ENCODE results near the gene VSTM4. TPM values are rescaled to one million over a fixed set of nuclear protein-coding genes. Genes with fewer than 3 reads are reported as not detected.

The VSTM4 gene
- total RNA-seq, 4 donors from 2014 or later: 10.0 to 21.4 (median 12.6) TPM

DNA sequence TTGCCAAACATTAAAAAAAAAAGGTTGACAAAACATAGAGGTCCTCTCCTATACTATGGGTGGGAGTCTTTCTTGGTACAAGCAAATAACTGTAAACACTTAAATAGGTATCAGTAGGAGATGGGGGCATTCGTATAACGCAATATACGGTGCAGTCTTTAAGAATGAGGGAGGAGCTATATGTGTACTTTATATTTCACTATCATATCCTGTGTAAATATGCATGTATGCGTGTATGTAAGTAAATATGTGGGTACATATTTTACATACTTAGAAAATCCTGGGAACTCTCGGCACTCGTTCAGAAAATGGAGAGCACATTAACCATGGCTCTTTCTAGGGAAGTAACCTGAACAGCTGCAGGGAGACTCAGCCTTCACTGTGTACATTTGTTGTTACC, 93.6 kb downstream of the VSTM4 start:
- intact Hi-C loops (cut with DNase I): no loop called here
- H3K27me3 ChIP-seq: no peaks in the 10 kb centered on the region
- no peak for DNase-seq (ENCODE audit: extremely low spot score)
- H3K4me3 ChIP-seq: no peak overlapping the region
- no peaks in the 10 kb centered on the region for H3K9me3 ChIP-seq
- TF ChIP-seq POLR2AphosphoS5 (IDR thresholded peaks at IDR 0.05) (no peak), CTCF (IDR thresholded peaks at IDR 0.05) (no peak), EP300 (IDR thresholded peaks at IDR 0.05) (no peak), POLR2A (IDR thresholded peaks at IDR 0.05; ENCODE audit: low read depth) (no peak)
- H3K36me3 ChIP-seq: peaks cover 3 to 17% (median 12%) of the 10 kb centered on the region in 4 donors
- peaks cover 7 to 20% (median 13%) of the 10 kb centered on the region in 4 donors for H3K4me1 ChIP-seq
- WGBS: 96% methylated on average over 6 of the region's 6 CpGs
- no peak overlapping the region for H3K27ac ChIP-seq (replicated peaks in 1 of 4)

GRCh38 chr10:49015700-49016099, 99.6 kb downstream of the VSTM4 start:
- intact Hi-C loops (cut with DNase I): no loop called here
- Histone ChIP-seq H3K27me3 (peaks cover 0 to 3% (median 0%) of the 10 kb centered on the region in 4 donors), H3K36me3 (peaks cover 3 to 17% (median 12%) of the 10 kb centered on the region in 4 donors), H3K27ac (replicated peaks in 1 of 4) (no peak overlapping the region), H3K4me1 (peaks cover 0 to 5% (median 2%) of the 10 kb centered on the region in 4 donors), H3K4me3 (no peak overlapping the region), H3K9me3 (no peaks in the 10 kb centered on the region)
- no peak for DNase-seq (ENCODE audit: extremely low spot score)
- 94% methylated on average over 3 of the region's 4 CpGs for WGBS
- TF ChIP-seq CTCF (IDR thresholded peaks at IDR 0.05): no peak
- no peak for TF ChIP-seq EP300 (IDR thresholded peaks at IDR 0.05)
- TF ChIP-seq POLR2A (IDR thresholded peaks at IDR 0.05; ENCODE audit: low read depth): no peak
- no peak for TF ChIP-seq POLR2AphosphoS5 (IDR thresholded peaks at IDR 0.05)

- WGBS: 51% methylated on average over 4 of the region's 4 CpGs
- H3K4me1 ChIP-seq: peaks cover 11 to 25% (median 14%) of the 10 kb centered on the region in 4 donors
- TF ChIP-seq POLR2A (IDR thresholded peaks at IDR 0.05; ENCODE audit: low read depth) (no peak), POLR2AphosphoS5 (IDR thresholded peaks at IDR 0.05) (no peak), EP300 (IDR thresholded peaks at IDR 0.05) (no peak), CTCF (IDR thresholded peaks at IDR 0.05) (no peak)
- intact Hi-C loops (cut with DNase I): no loop called here
- H3K9me3 ChIP-seq: no peaks in the 10 kb centered on the region
- peaks cover 0 to 4% (median 0%) of the 10 kb centered on the region in 4 donors for H3K27me3 ChIP-seq
- peaks cover 0 to 3% (median 0%) of the 10 kb centered on the region in 4 donors for H3K36me3 ChIP-seq
- no peak overlapping the region for H3K4me3 ChIP-seq
- no peak for DNase-seq (ENCODE audit: extremely low spot score)
- H3K27ac ChIP-seq (replicated peaks in 1 of 4): no peak overlapping the region
Measured at GRCh38 chr10:49012603-49013002, 102.7 kb downstream of the VSTM4 start.

DNA sequence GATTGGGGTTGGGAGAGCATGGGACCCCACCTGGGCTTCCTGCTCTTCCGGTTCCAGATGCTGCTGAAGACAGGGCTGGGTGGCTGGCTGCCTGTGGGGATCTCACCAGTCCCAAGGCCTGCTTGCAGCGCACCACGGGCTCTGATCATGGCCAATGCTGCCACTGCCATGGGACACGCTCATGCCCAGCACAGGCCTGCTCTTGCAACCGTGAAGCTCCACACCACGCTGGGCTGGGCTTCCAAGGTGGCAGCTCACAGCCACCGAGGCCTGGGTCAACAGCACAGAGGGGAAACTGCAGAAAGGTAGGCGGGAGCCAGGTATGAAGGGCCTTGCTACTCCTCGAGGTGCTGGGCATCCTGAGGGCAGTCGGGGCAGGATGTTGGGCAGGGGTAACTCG, 103.6 kb downstream of the VSTM4 start:
- DNase-seq (ENCODE audit: extremely low spot score): no peak
- Histone ChIP-seq H3K4me3 (no peak overlapping the region), H3K27ac (replicated peaks in 1 of 4) (no peak overlapping the region), H3K27me3 (peaks cover 0 to 4% (median 0%) of the 10 kb centered on the region in 4 donors), H3K36me3 (no peaks in the 10 kb centered on the region), H3K9me3 (no peaks in the 10 kb centered on the region), H3K4me1 (peaks cover 11 to 25% (median 14%) of the 10 kb centered on the region in 4 donors)
- intact Hi-C loops (cut with DNase I): no loop called here
- no peak for TF ChIP-seq POLR2AphosphoS5 (IDR thresholded peaks at IDR 0.05)
- no peak for TF ChIP-seq CTCF (IDR thresholded peaks at IDR 0.05)
- no peak for TF ChIP-seq POLR2A (IDR thresholded peaks at IDR 0.05; ENCODE audit: low read depth)
- no peak for TF ChIP-seq EP300 (IDR thresholded peaks at IDR 0.05)
- 85% methylated on average over 8 of the region's 11 CpGs for WGBS

GRCh38 chr10:49010865-49011264, 104.5 kb downstream of the VSTM4 start:
- no peak overlapping the region for H3K4me3 ChIP-seq
- 51% methylated on average over 4 of the region's 4 CpGs for WGBS
- H3K9me3 ChIP-seq: no peaks in the 10 kb centered on the region
- peaks cover 0 to 4% (median 0%) of the 10 kb centered on the region in 4 donors for H3K27me3 ChIP-seq
- H3K27ac ChIP-seq (replicated peaks in 1 of 4): no peak overlapping the region
- H3K36me3 ChIP-seq: no peaks in the 10 kb centered on the region
- TF ChIP-seq POLR2A (IDR thresholded peaks at IDR 0.05; ENCODE audit: low read depth): no peak
- no peak for TF ChIP-seq EP300 (IDR thresholded peaks at IDR 0.05)
- no peak for TF ChIP-seq POLR2AphosphoS5 (IDR thresholded peaks at IDR 0.05)
- TF ChIP-seq CTCF (IDR thresholded peaks at IDR 0.05): no peak
- intact Hi-C loops (cut with DNase I): no loop called here
- no peak for DNase-seq (ENCODE audit: extremely low spot score)
- peaks cover 11 to 25% (median 14%) of the 10 kb centered on the region in 4 donors for H3K4me1 ChIP-seq
